HCT116 (cell line): ENCODE results near the gene HTRA3.

ENCODE experiments used
- JUND ChIP-seq: IDR thresholded peaks from 2 replicates; pipeline ENCODE4 v1.6.1; 2012
- ZBTB33 ChIP-seq: IDR thresholded peaks from 2 replicates; pipeline ENCODE4 v1.6.1; 2011; ENCODE audit warnings: mild to moderate bottlenecking, low read length, moderate library complexity; ENCODE audit not compliant: insufficient replicate concordance; ENCODE audit errors: extremely low read depth
- TF ChIP-seq, protein P1 (sequence below), 3 experiments: fragments of 200-600 bp in 1 of 3; sonication (generic) in 1 of 3; IDR thresholded peaks in 2 of 3; conservative IDR thresholded peaks in 1 of 3; 2 replicates each; pipeline ENCODE4 v1.5.1; 2012 to 2017; ENCODE audit warnings: low read depth in 2 of 3, low read length in 2 of 3, antibody characterized with exemption in 1 of 3, borderline replicate concordance in 1 of 3, control low read depth in 1 of 3, mild to moderate bottlenecking in 1 of 3, mixed read lengths in 1 of 3, mixed run types in 1 of 3, moderate library complexity in 1 of 3; ENCODE audit not compliant: insufficient read depth in 1 of 3

DNA sequence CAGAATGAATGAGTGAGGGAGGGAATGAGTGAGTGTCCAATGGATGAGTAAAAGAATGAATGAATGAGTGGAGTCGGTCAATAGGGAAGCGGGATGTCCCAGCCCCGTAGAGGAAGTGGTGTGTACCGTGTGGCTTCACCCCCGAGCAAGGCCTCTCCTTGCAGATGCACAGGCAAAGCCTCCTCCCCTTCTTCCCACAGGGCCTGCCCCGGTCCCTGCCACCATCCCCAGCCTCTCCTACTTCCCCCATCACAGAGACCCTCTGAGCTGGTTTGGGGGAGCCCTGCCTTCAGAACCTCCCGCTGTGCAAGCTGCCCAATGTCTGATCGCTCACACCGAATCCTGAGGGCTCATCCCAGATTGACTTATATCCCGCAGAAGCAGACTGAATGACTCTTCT is 13.6 kb downstream of the HTRA3 start:
- TF ChIP-seq, protein P1, sequence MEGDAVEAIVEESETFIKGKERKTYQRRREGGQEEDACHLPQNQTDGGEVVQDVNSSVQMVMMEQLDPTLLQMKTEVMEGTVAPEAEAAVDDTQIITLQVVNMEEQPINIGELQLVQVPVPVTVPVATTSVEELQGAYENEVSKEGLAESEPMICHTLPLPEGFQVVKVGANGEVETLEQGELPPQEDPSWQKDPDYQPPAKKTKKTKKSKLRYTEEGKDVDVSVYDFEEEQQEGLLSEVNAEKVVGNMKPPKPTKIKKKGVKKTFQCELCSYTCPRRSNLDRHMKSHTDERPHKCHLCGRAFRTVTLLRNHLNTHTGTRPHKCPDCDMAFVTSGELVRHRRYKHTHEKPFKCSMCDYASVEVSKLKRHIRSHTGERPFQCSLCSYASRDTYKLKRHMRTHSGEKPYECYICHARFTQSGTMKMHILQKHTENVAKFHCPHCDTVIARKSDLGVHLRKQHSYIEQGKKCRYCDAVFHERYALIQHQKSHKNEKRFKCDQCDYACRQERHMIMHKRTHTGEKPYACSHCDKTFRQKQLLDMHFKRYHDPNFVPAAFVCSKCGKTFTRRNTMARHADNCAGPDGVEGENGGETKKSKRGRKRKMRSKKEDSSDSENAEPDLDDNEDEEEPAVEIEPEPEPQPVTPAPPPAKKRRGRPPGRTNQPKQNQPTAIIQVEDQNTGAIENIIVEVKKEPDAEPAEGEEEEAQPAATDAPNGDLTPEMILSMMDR (IDR thresholded peaks at IDR 0.05 in 2 of 3, conservative IDR thresholded peaks at IDR 0.05 in 1 of 3; ENCODE audit: borderline replicate concordance in 1 of 3, insufficient read depth in 1 of 3, low read depth in 2 of 3, low read length in 2 of 3), result no peak
- TF ChIP-seq ZBTB33 (no peak), JUND (no peak)
